Right atrium auricular region (tissue), 2 donors: ENCODE results near the gene PNPLA2. TPM values are rescaled to one million over a fixed set of nuclear protein-coding genes. Genes with fewer than 3 reads are reported as not detected.

ENCODE experiments used
- DNase-seq: peaks from one replicate; pipeline ENCODE4 v3.0.0-alpha.2; 2019; ENCODE audit warnings: low spot score
- H3K27ac ChIP-seq, 2 donors: fragments of 200-600 bp; sonication (generic); 1 replicate in 1 of 2; 2 replicates in 1 of 2; pipeline ENCODE4 v1.5.1; 2016 to 2019
- H3K27me3 ChIP-seq, 2 donors: fragments of 200-600 bp; sonication (generic); one replicate each; pipeline versions ENCODE4 v1.5.1 to v1.6.0; 2017 to 2019
- H3K36me3 ChIP-seq: fragments of 200-600 bp; sonication (generic); one replicate; pipeline ENCODE4 v1.5.1; 2016
- H3K4me1 ChIP-seq, 2 donors: fragments of 200-600 bp; sonication (generic); one replicate each; pipeline versions ENCODE4 v1.5.1 to v1.6.0; 2017 to 2019
- H3K4me3 ChIP-seq, 2 donors: fragments of 200-600 bp; sonication (generic); 1 replicate in 1 of 2; 2 replicates in 1 of 2; pipeline ENCODE4 v1.5.1; 2017 to 2019; ENCODE audit warnings: mild to moderate bottlenecking in 1 of 2, moderate library complexity in 1 of 2
- H3K9me3 ChIP-seq, 2 donors: fragments of 200-600 bp; sonication (generic); one replicate each; pipeline ENCODE4 v1.5.1; 2019
- CTCF ChIP-seq, 2 donors: fragments of 200-600 bp; sonication (generic); IDR thresholded peaks; one replicate each; pipeline ENCODE4 v1.5.1; 2019; ENCODE audit warnings: antibody characterized with exemption in 2 of 2
- total RNA-seq, 2 donors: library from RNA; depleted of rRNA; stranded (reverse); fragments of >200 nt; gene quantifications; one replicate each; pipeline ENCODE4 v1.1.0, GENCODE V29; 2016

Gene PNPLA2
- total RNA-seq, 2 donors from 2014 or later, result 94.4 to 123 TPM

DNA sequence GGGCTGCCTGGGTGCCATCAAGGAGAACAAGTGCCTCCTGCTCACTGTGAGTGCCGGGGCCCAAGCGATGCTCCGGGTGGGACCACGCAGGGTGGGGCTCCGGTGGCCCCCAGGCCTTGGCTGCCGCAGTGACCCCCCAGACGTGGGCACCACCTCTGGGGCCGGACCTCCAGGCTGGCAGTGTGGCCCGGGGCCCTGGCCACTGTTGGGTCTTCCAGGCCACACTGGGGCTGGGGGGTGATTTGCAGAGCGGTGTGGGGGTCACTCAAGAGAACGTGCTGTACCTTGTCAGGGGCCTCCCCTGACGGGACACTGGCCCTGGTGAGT, 43.9 kb downstream of the PNPLA2 start:
- Histone ChIP-seq H3K4me3 (no peak overlapping the region), H3K27me3 (no peaks in the 10 kb centered on the region), H3K9me3 (no peaks in the 10 kb centered on the region), H3K4me1 (peaks cover 0 to 39% of the 10 kb centered on the region in 2 donors), H3K36me3 (peaks cover 35% of the 10 kb centered on the region), H3K27ac (no peak overlapping the region)
- no peak for DNase-seq
- no peak for TF ChIP-seq CTCF (IDR thresholded peaks at IDR 0.05)

GRCh38 chr11:863023-863909, 44.6 kb downstream of the PNPLA2 start:
- H3K27ac ChIP-seq, result no peak overlapping the region
- H3K4me3 ChIP-seq, result no peak overlapping the region
- DNase-seq, result no peak
- H3K4me1 ChIP-seq, result peaks cover 0 to 39% of the 10 kb centered on the region in 2 donors
- peaks cover 35% of the 10 kb centered on the region for H3K36me3 ChIP-seq
- H3K9me3 ChIP-seq, result no peaks in the 10 kb centered on the region
- TF ChIP-seq CTCF (IDR thresholded peaks at IDR 0.05), result no peak
- H3K27me3 ChIP-seq, result no peaks in the 10 kb centered on the region

GRCh38 chr11:863910-864827, 45.5 kb downstream of the PNPLA2 start:
- Histone ChIP-seq H3K27me3 (no peaks in the 10 kb centered on the region), H3K27ac (no peak overlapping the region), H3K4me1 (peaks cover 0 to 36% of the 10 kb centered on the region in 2 donors), H3K9me3 (no peaks in the 10 kb centered on the region), H3K36me3 (peaks cover 35% of the 10 kb centered on the region), H3K4me3 (no peak overlapping the region)
- DNase-seq, result no peak
- no peak for TF ChIP-seq CTCF (IDR thresholded peaks at IDR 0.05)

DNA sequence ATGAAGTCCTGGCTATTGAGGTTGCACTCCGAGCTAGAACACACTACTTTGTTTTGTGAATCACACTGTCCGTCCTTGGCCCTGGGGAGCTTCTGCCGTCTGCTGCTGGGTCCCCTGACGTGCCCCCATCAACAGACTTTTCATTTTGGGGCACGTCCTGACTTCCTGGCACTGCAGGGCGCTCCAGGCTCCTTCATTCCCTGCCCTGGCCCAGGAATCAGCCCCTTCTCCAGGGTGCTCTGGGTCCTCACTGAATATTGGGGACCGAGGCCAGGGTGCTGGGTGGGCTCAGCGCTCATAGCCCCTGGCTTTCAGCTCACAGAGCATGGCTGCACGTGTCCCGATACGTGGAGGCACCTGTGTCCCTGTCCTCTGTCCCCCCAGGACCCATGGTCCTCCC, 46.2 kb downstream of the PNPLA2 start:
- H3K27ac ChIP-seq, result no peak overlapping the region
- peaks cover 0 to 28% of the 10 kb centered on the region in 2 donors for H3K4me1 ChIP-seq
- peaks cover 35% of the 10 kb centered on the region for H3K36me3 ChIP-seq
- TF ChIP-seq CTCF (IDR thresholded peaks at IDR 0.05), result no peak
- H3K27me3 ChIP-seq, result no peaks in the 10 kb centered on the region
- no peak for DNase-seq
- no peaks in the 10 kb centered on the region for H3K9me3 ChIP-seq
- no peak overlapping the region for H3K4me3 ChIP-seq

GRCh38 chr11:865462-866430, 47.0 kb downstream of the PNPLA2 start:
- H3K36me3 ChIP-seq, result peaks cover 35% of the 10 kb centered on the region
- H3K4me1 ChIP-seq, result peaks cover 0 to 20% of the 10 kb centered on the region in 2 donors
- no peak overlapping the region for H3K27ac ChIP-seq
- no peak overlapping the region for H3K4me3 ChIP-seq
- no peaks in the 10 kb centered on the region for H3K27me3 ChIP-seq
- DNase-seq, result no peak
- no peak for TF ChIP-seq CTCF (IDR thresholded peaks at IDR 0.05)
- no peaks in the 10 kb centered on the region for H3K9me3 ChIP-seq
